Neuronal stem cell (in vitro differentiated cells): Measurements from ENCODE around the gene MUC5AC.

Experiments used
- DNase-seq: peaks from one replicate; pipeline ENCODE4 v3.0.0-alpha.2; 2013; ENCODE audit warnings: low spot score
- H2AFZ ChIP-seq: one replicate; pipeline ENCODE4 v1.6.1; 2013; ENCODE audit warnings: mild to moderate bottlenecking, low read length, inconsistent platforms
- H2AK5ac ChIP-seq: 2 replicates; pipeline ENCODE4 v1.6.1; 2013; ENCODE audit warnings: low read depth, mild to moderate bottlenecking, inconsistent platforms, low read length, moderate library complexity, mixed read lengths
- H2BK120ac ChIP-seq: 2 replicates; pipeline ENCODE4 v1.6.1; 2013; ENCODE audit warnings: low read depth, mild to moderate bottlenecking, inconsistent platforms, low read length, moderate library complexity, mixed read lengths
- H2BK12ac ChIP-seq: one replicate; pipeline ENCODE4 v1.6.1; 2013; ENCODE audit warnings: low read length, inconsistent platforms
- H2BK15ac ChIP-seq: 2 replicates; pipeline ENCODE4 v1.6.1; 2013; ENCODE audit warnings: mild to moderate bottlenecking, low read length, inconsistent platforms, mixed read lengths
- H2BK5ac ChIP-seq: one replicate; pipeline ENCODE4 v1.6.1; 2013; ENCODE audit warnings: inconsistent platforms, mild to moderate bottlenecking, low read length, moderate library complexity
- H3K14ac ChIP-seq: one replicate; pipeline ENCODE4 v1.6.1; 2013; ENCODE audit warnings: low read length, inconsistent platforms
- H3K18ac ChIP-seq: 2 replicates; pipeline ENCODE4 v1.6.1; 2013; ENCODE audit warnings: low read length, inconsistent platforms
- H3K23ac ChIP-seq: 2 replicates; pipeline ENCODE4 v1.6.1; 2013; ENCODE audit warnings: low read depth, mild to moderate bottlenecking, mixed read lengths, low read length, inconsistent platforms; ENCODE audit not compliant: poor library complexity
- H3K27ac ChIP-seq: replicated peaks from 3 replicates; pipeline ENCODE4 v1.5.1; 2013; ENCODE audit warnings: low read length, inconsistent platforms
- H3K27me3 ChIP-seq, 3 experiments: 2 replicates each; pipeline ENCODE4 v1.6.1; 2013; ENCODE audit warnings: low read length in 3 of 3, mild to moderate bottlenecking in 2 of 3, inconsistent platforms in 1 of 3, low read depth in 1 of 3, mixed read lengths in 1 of 3, moderate library complexity in 1 of 3; ENCODE audit not compliant: control insufficient read depth in 3 of 3, insufficient read depth in 3 of 3
- H3K36me3 ChIP-seq, 2 donors: replicated peaks in 1 of 2; 2 replicates each; pipeline ENCODE4 v1.6.1; 2013; ENCODE audit warnings: low read length in 2 of 2; ENCODE audit not compliant: control insufficient read depth in 2 of 2, insufficient read depth in 2 of 2
- H3K4ac ChIP-seq: 2 replicates; pipeline ENCODE4 v1.6.1; 2013; ENCODE audit warnings: inconsistent platforms, mild to moderate bottlenecking, low read length, moderate library complexity
- H3K4me1 ChIP-seq, 2 donors: 1 replicate in 1 of 2; 2 replicates in 1 of 2; pipeline ENCODE4 v1.6.1; 2013; ENCODE audit warnings: low read length in 2 of 2, low read depth in 1 of 2; ENCODE audit not compliant: control insufficient read depth in 2 of 2, insufficient read depth in 1 of 2
- H3K4me2 ChIP-seq: one replicate; pipeline ENCODE4 v1.6.1; 2013; ENCODE audit warnings: mild to moderate bottlenecking, low read length, inconsistent platforms; ENCODE audit not compliant: insufficient read depth, poor library complexity, severe bottlenecking
- H3K4me3 ChIP-seq, 2 donors: 2 replicates each; pipeline ENCODE4 v1.5.1; 2013; ENCODE audit warnings: low read length in 2 of 2, mild to moderate bottlenecking in 2 of 2, inconsistent platforms in 1 of 2, moderate library complexity in 1 of 2
- H3K79me1 ChIP-seq: one replicate; pipeline ENCODE4 v1.6.1; 2013; ENCODE audit warnings: low read depth, mild to moderate bottlenecking, inconsistent platforms, low read length, moderate library complexity
- H3K9ac ChIP-seq: one replicate; pipeline ENCODE4 v1.6.1; 2013; ENCODE audit warnings: mild to moderate bottlenecking, low read depth, low read length, inconsistent platforms; ENCODE audit not compliant: poor library complexity
- H3K9me3 ChIP-seq, 2 donors: replicated peaks in 1 of 2; 2 replicates each; pipeline versions ENCODE3 to v1.6.1; 2013; ENCODE audit warnings: low read length in 2 of 2, mild to moderate bottlenecking in 2 of 2, inconsistent platforms in 1 of 2, low read depth in 1 of 2, mixed read lengths in 1 of 2, moderate library complexity in 1 of 2; ENCODE audit not compliant: control insufficient read depth in 2 of 2, insufficient read depth in 1 of 2
- H4K8ac ChIP-seq: one replicate; pipeline ENCODE4 v1.6.1; 2013; ENCODE audit warnings: low read depth, mild to moderate bottlenecking, inconsistent platforms, low read length, moderate library complexity
- H4K91ac ChIP-seq: one replicate; pipeline ENCODE4 v1.6.1; 2013; ENCODE audit warnings: low read length, low read depth, mild to moderate bottlenecking, inconsistent platforms; ENCODE audit not compliant: poor library complexity
- WGBS, 2 donors: extraction: QIAGEN DNeasy Blood & Tissue Kit; methylation state at CpG; one replicate each; pipeline ENCODE4 v1.1.7; 2013; ENCODE audit warnings: missing lambda C conversion rate in 2 of 2, mixed read lengths in 1 of 2; ENCODE audit not compliant: insufficient read length in 2 of 2, insufficient replicate concordance in 1 of 2; ENCODE audit errors: extremely low coverage in 2 of 2; 5-methylcytosine and 5-hydroxymethylcytosine counted together

Gene MUC5AC

DNA sequence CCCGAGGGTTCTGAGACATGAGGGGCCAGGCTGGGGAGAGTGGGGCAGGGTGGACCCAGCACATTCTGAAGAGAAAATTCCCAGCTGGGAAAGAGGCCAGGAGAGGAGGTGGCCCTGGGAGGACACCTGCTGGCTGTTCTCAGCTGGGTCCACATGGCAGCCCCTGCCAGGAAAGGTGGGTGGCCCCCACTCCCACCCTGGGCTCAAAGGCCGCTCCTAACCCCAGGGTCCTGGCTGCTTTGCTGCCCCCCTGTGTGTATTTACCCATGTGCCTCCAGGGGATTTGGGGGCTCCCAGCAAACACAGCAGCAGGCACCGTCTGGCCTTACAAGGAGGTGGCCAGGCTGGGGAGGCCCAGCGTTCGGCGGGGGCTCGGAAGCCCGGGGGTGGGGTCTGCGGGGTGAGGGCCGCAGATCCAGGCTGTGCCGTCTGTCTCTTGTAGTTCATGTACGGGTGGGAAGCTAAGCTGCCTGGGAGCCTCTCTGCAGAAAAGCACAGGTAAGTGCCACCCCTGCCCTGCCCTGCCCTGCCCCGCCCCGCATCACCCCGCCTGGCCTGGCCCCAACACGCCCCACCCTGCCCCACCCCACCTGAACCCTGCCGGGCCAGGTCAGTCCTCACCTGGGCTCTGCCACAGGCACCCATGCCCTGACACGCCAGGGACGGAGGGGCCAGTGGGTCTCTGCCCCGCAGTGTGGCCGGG is 75.7 kb downstream of the MUC5AC start:
- no peaks in the 10 kb centered on the region for H3K9me3 ChIP-seq
- H2AFZ ChIP-seq: no peak overlapping the region
- H3K79me1 ChIP-seq: no peaks in the 10 kb centered on the region
- no peak overlapping the region for H2BK12ac ChIP-seq
- no peak overlapping the region for H2BK15ac ChIP-seq
- no peak overlapping the region for H2BK120ac ChIP-seq
- no peak overlapping the region for H3K4ac ChIP-seq
- H4K91ac ChIP-seq: no peak overlapping the region
- no peak overlapping the region for H3K4me2 ChIP-seq
- H3K4me1 ChIP-seq: no peaks in the 10 kb centered on the region
- peak overlapping the region; percentile 28 for H2AK5ac ChIP-seq
- peak overlapping the region; percentile 38 for H3K18ac ChIP-seq
- no peak overlapping the region for H4K8ac ChIP-seq
- H3K27me3 ChIP-seq: peaks cover 0 to 10% (median 0%) of the 10 kb centered on the region in 3 experiments
- no peak overlapping the region for H3K14ac ChIP-seq
- no peak overlapping the region for H3K27ac ChIP-seq
- H3K23ac ChIP-seq: no peak overlapping the region
- no peak for DNase-seq
- no peak overlapping the region for H2BK5ac ChIP-seq
- no CpG with 5 or more reads among the region's 21 CpGs for WGBS, 2 donors
- no peak overlapping the region for H3K9ac ChIP-seq
- H3K36me3 ChIP-seq: no peaks in the 10 kb centered on the region
- H3K4me3 ChIP-seq: no peak overlapping the region

DNA sequence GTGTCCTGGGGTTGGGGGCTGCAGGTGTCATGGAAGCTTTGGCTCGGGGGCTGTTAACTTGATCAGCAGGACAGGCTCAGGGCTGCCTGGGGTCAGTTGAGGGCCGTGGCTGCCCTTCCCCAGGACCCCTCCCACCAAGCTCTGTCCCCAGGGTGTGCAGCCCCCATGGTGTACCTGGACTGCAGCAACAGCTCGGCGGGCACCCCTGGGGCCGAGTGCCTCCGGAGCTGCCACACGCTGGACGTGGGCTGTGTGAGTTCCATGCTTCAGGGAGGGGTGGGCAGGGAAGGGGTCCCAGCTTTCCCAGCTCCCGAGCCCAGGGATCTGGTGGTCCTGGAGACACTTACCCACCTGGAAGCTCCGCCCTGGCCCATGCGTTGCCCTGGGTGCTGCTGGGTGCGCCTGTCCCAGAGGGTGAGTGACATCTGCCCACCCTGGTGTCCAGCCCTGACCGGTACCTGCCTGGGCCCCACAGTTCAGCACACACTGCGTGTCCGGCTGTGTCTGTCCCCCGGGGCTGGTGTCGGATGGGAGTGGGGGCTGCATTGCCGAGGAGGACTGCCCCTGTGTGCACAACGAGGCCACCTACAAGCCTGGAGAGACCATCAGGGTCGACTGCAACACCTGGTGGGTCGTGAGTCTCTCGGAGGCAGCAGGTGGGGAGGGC is 76.4 kb downstream of the MUC5AC start:
- Histone ChIP-seq H3K4me2 (no peak overlapping the region), H4K91ac (no peak overlapping the region), H2BK12ac (no peak overlapping the region), H2BK5ac (no peak overlapping the region), H2BK15ac (peak overlapping the region; percentile 17), H3K4me3 (no peak overlapping the region), H3K23ac (peak overlapping the region; percentile 93), H2BK120ac (no peak overlapping the region), H3K27me3 (peaks cover 0 to 10% (median 0%) of the 10 kb centered on the region in 3 experiments), H2AK5ac (peak overlapping the region; percentile 28), H3K9me3 (no peaks in the 10 kb centered on the region), H3K14ac (peak overlapping the region; percentile 89), H3K36me3 (no peaks in the 10 kb centered on the region), H3K18ac (peak overlapping the region; percentile 83), H3K4ac (no peak overlapping the region), H2AFZ (no peak overlapping the region), H3K4me1 (no peaks in the 10 kb centered on the region), H3K9ac (no peak overlapping the region), H3K27ac (no peak overlapping the region), H4K8ac (peak overlapping the region; percentile 17), H3K79me1 (no peaks in the 10 kb centered on the region)
- no CpG with 5 or more reads among the region's 22 CpGs for WGBS, 2 donors
- DNase-seq: no peak

DNA sequence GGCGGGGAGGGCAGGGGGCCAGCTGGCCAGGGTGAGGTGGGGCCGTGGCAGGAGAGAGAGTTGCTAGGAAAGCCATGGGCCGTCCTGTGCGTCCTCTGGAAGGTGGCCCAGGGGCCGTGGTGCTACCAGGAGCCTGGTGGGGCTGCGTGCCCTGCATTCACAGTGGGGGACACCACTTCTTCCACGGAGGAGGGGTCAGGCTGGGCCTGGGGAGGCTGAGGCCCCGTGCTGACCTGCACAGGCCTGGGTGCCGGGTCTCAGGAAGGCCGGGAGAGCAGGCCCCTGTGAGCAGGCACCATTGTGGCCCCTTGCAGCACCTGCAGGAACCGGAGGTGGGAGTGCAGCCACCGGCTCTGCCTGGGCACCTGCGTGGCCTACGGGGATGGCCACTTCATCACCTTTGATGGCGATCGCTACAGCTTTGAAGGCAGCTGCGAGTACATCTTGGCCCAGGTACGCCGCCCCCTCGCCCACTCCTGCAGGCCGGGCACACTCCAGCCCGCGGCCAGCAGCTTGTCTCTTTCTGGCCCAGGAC is 77.1 kb downstream of the MUC5AC start:
- no peak overlapping the region for H4K8ac ChIP-seq
- no peaks in the 10 kb centered on the region for H3K9me3 ChIP-seq
- peak overlapping the region; percentile 22 for H2BK12ac ChIP-seq
- H3K79me1 ChIP-seq: no peaks in the 10 kb centered on the region
- H3K14ac ChIP-seq: peak overlapping the region; percentile 47
- no peak for DNase-seq
- H2BK15ac ChIP-seq: no peak overlapping the region
- no peak overlapping the region for H3K4me2 ChIP-seq
- H3K27me3 ChIP-seq: peaks cover 0 to 10% (median 0%) of the 10 kb centered on the region in 3 experiments
- no CpG with 5 or more reads among the region's 23 CpGs for WGBS, 2 donors
- H2AK5ac ChIP-seq: peak overlapping the region; percentile 86
- H2BK5ac ChIP-seq: no peak overlapping the region
- H3K36me3 ChIP-seq: no peaks in the 10 kb centered on the region
- H2AFZ ChIP-seq: no peak overlapping the region
- no peak overlapping the region for H3K18ac ChIP-seq
- peak overlapping the region; percentile 73 for H3K23ac ChIP-seq
- H3K27ac ChIP-seq: no peak overlapping the region
- no peaks in the 10 kb centered on the region for H3K4me1 ChIP-seq
- H3K4ac ChIP-seq: no peak overlapping the region
- H3K4me3 ChIP-seq: no peak overlapping the region
- H3K9ac ChIP-seq: no peak overlapping the region
- no peak overlapping the region for H4K91ac ChIP-seq
- H2BK120ac ChIP-seq: no peak overlapping the region

DNA sequence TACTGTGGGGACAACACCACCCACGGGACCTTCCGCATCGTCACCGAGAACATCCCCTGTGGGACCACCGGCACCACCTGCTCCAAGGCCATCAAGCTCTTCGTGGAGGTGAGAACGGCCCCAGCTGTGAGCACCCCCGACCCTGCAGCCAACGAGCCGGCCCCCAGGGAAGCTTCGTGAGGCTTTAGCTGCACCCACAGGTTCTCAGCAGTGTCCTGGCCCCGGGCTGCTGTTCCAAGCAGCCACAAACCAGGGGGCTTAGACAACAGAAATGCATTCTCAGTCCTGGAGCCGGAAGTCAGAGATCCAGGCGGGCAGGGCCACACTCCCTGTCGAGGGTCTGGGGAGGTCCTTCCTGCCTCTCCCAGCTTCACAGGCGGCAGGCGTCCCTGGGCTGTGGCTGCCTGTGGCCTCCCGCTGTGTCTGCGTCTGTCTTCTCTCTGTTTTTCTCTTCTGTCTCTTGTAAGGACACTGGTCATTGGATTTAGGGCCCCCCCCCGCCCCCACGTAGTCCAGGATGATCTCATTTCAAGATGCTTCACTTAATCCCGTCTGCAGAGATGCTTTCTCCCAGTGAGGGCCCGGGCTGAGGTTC is 77.7 kb downstream of the MUC5AC start:
- Histone ChIP-seq H2BK5ac (no peak overlapping the region), H4K8ac (no peak overlapping the region), H3K23ac (peak overlapping the region; percentile 73), H3K27ac (no peak overlapping the region), H3K4me2 (no peak overlapping the region), H3K4me3 (no peak overlapping the region), H2BK120ac (no peak overlapping the region), H2AFZ (peak overlapping the region; percentile 10), H2BK12ac (no peak overlapping the region), H3K9me3 (no peaks in the 10 kb centered on the region), H2BK15ac (no peak overlapping the region), H3K27me3 (peaks cover 0 to 8% (median 0%) of the 10 kb centered on the region in 3 experiments), H3K4me1 (no peaks in the 10 kb centered on the region), H3K18ac (peak overlapping the region; percentile 71), H3K36me3 (no peaks in the 10 kb centered on the region), H4K91ac (no peak overlapping the region), H2AK5ac (peak overlapping the region; percentile 86), H3K9ac (no peak overlapping the region), H3K4ac (no peak overlapping the region), H3K14ac (peak overlapping the region; percentile 38), H3K79me1 (no peaks in the 10 kb centered on the region)
- WGBS, 2 donors: no CpG with 5 or more reads among the region's 23 CpGs
- no peak for DNase-seq
